Measurements from ENCODE around the gene LLCFC1. TPM values are rescaled to one million over a fixed set of nuclear protein-coding genes. Genes with fewer than 3 reads are reported as not detected.

The LLCFC1 gene
- polyA plus RNA-seq, 1 donor = 1.5 TPM

Other genes with a start within 250 kb of the LLCFC1 start
- gene PRSS1, start 190.0 kb upstream of the LLCFC1 start, polyA plus RNA-seq (ENCODE audit: insufficient read length) = not detected
- not detected for gene PRSS2, start 168.5 kb upstream of the LLCFC1 start, polyA plus RNA-seq (ENCODE audit: insufficient read length)
- gene EPHB6, start 84.4 kb upstream of the LLCFC1 start, polyA plus RNA-seq (ENCODE audit: insufficient read length) = 18.0 TPM
- gene TRPV6, start 53.7 kb upstream of the LLCFC1 start, polyA plus RNA-seq (ENCODE audit: insufficient read length) = 12.3 TPM
- gene TRPV5, start 5.7 kb upstream of the LLCFC1 start, polyA plus RNA-seq (ENCODE audit: insufficient read length) = 1.5 TPM
- 3.8 TPM for gene KEL, start 22.9 kb downstream of the LLCFC1 start, polyA plus RNA-seq (ENCODE audit: insufficient read length)
- not detected for gene OR9A2, start 87.6 kb downstream of the LLCFC1 start, polyA plus RNA-seq (ENCODE audit: insufficient read length)
- not detected for gene OR6V1, start 112.9 kb downstream of the LLCFC1 start, polyA plus RNA-seq (ENCODE audit: insufficient read length)
- gene PIP, start 192.6 kb downstream of the LLCFC1 start, polyA plus RNA-seq (ENCODE audit: insufficient read length) = not detected
- gene TAS2R39, start 243.9 kb downstream of the LLCFC1 start, polyA plus RNA-seq (ENCODE audit: insufficient read length) = not detected

Measured in left kidney (tissue), 1 donor.